ENCODE results near the gene OR2T35.
"Not testable (repeated sequence)": the region's sequence is repeated elsewhere in the genome, so short reads cannot be mapped to it uniquely, and the experiment has no call there.

Gene OR2T35
- long read RNA-seq, donor 1 = 0 reads
- long read RNA-seq, donor 2 = 0 reads
- long read RNA-seq, donor 3 = 0 reads
- long read RNA-seq, donor 4 = 0 reads
- long read RNA-seq, donor 5 = 0 reads
- long read RNA-seq, donor 6 = 0 reads
- long read RNA-seq, donor 7 = 0 reads
- long read RNA-seq, donor 8 = 0 reads

GRCh38 chr1:248645178-248645577, at the start of gene OR2T35:
Gene OR2T35 (minus strand): TSS chr1:248645278. CDS start chr1:248639258, 6,020 bp downstream.
- DNase-seq = not testable (repeated sequence)

GRCh38 chr1:248691567-248692155, 46.6 kb upstream of the OR2T35 start:
- DNase-seq = no peak

DNA sequence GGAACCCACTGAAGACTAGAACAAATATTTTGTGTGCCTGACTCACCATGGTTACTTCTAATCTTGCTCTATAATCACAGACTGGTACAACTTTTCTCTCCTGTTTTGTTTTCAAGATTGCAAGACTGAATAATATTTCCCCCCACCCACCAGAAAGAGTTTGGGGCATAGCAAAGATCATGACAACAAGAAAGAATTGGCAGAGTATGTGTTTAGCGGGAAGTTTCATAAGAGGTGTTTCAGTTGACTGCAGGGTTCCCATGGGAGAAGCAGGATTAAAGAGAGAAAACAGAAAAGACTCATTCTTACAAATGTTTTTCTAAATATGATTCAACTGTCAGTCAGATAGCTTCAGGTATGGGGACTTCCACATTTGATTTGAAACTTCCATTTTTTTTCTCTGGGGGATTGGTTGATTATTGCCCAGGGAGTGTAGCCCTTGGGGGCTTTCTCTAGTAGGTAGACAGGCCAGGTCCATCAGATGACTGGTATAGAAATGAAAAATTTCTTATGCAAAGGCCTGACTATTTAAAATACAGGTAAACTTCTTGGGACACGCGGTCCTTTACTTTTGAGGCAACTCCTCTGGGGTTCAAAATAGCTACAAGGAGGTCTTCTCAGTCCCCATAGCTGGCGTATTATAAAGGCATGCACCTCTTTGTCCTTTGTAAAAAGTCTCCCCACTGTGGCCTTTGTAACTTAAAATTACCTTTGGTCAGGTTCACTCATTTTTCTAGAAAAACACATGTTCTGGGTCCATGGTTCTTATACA, 43.6 kb upstream of the OR2T35 start:
- no peak for DNase-seq

GRCh38 chr1:248686815-248687214, 41.7 kb upstream of the OR2T35 start:
- no peak for DNase-seq

- DNase-seq = no peak
Observed at GRCh38 chr1:248681651-248682050, 36.6 kb upstream of the OR2T35 start.

GRCh38 chr1:248670003-248670402, 24.9 kb upstream of the OR2T35 start:
- no peak for DNase-seq

GRCh38 chr1:248663453-248664328, 18.6 kb upstream of the OR2T35 start:
- not testable (repeated sequence) for DNase-seq

GRCh38 chr1:248656797-248657196, 11.7 kb upstream of the OR2T35 start:
- not testable (repeated sequence) for DNase-seq

DNA sequence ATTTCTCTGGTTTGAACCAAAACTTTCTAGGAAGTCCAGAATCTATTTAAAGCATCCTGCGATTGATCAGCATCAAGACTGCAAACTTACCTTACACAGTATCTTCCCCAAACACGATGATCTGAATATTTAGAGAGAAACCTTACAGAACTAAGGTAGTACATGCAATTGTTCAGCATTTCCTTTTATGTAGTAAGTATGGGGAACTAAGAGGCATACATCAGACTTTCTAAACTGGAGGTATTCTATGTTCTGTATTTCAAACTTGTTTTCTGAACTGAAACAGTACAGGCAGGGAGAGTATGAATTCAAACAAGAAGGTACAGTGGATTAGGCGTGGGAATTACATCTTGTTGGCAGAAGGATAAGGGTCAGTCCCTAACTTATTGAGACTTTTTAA, 10.3 kb upstream of the OR2T35 start, which contains the start of gene OR2T27:
OR2T27 (minus strand) TSS at position 175 of the 400 bp plus-strand sequence. CDS start 4,644 bp downstream, outside the sequence.
- not testable (repeated sequence) for DNase-seq

GRCh38 chr1:248648770-248649536, 3.9 kb upstream of the OR2T35 start:
- not testable (repeated sequence) for DNase-seq

DNA sequence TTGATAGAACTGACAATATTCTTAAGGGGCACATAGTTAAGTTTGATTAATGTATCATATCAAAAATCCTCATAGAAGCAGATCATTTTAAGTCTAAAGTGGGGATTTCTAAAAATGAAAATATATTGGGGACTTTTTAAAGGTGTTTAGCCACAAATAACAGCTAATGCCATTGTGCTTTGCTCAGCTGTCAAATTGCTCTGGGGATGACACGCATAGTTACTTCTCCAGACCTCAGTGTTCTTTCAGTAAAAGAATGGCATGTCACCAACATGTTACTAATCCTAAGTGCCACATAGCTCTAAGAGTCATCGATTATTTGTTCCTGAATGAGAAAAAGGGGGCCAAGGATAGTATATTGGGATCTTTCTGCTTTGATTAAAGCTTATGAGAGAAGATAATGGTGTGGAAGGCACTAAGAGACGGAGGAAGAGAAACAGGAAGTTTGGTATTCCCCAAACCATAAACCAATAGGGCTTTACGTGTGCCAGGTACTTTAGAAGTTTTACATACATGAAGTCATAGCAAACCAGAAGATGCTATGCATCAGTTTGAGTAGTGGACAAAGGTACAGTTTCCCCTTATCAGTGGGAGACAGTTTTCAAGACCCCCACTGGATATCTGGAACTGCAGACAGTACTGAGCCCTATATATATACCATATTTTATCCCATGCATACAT, 2.0 kb downstream of the OR2T35 start:
- DNase-seq = not testable (repeated sequence)

GRCh38 chr1:248641583-248641982, 3.5 kb downstream of the OR2T35 start:
- DNase-seq = not testable (repeated sequence)

GRCh38 chr1:248640906-248641305, 4.2 kb downstream of the OR2T35 start:
- not testable (repeated sequence) for DNase-seq

DNA sequence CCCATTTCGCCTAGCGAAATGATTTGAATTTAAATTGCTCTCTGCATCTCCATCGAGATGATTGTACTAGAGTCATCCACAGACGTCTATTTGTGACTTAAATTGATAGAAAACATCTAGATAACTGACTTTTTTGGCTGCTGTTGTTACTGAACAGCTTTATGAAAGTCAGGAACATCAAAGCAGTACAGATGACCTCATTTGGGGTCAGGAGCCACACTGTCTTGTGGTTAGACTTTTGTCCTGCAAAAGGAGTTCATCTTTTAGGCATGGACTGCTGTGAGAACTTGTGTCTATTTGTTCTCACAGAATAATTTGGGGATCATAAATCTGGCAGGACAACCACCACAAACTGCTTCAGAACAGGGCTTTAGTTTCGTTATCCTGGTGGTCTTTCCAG, 5.4 kb downstream of the OR2T35 start:
- DNase-seq = not testable (repeated sequence)

GRCh38 chr1:248636612-248637011, 8.5 kb downstream of the OR2T35 start:
- DNase-seq = not testable (repeated sequence)

GRCh38 chr1:248634991-248635390, 10.1 kb downstream of the OR2T35 start, which contains the start of gene OR2T11:
Gene OR2T11 (minus strand): TSS chr1:248635091. CDS start chr1:248627128, 7,963 bp downstream.
- not testable (repeated sequence) for DNase-seq

DNA sequence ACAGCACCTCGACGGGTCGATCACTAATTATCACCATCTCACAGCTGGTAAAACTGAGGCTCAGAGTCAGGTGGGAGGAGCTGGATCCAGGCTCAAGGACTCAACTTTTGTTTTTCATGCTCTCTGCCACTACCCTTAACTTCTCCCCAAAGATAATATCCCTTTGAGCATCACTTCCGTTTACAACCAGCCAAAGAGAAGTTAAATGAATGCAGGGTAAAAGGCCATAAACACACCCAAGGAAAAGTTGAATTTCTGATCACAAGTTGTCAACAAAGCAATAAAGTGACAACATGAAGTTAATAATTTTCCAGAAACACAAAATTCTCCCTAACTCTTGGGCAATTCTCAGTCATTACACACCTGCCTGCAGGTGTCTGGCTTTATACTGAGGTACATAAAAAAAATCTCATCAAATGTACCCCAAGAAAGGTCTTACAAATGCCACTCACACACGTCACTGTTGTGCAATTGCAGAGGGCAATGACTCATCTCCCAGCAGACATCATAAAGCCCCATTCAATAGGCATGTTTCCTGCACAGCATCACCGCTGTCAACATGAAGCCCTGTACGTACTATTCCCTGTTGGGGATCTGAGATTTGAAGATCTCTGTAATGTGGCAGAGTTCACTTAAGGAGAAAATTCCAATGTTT, 13.6 kb downstream of the OR2T35 start:
- DNase-seq = no peak

DNA sequence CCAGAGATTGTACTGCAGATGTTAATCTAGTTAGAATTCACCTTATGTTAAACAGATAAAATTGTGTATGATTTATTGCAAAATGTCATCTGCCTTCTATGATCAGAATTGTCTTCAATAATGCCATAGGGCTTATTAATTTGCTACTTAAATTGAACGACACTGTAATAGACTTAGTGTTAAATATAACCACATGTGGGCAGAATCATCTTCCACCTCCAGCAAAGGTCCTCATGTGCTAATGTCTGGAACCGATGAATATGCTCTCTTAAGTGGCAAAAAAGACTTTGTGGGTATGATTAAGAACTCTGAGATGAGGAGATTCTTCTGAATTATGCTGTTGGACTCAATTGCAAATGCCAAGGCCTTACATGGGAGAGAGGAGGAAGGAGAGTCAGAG, 14.5 kb downstream of the OR2T35 start:
- no peak for DNase-seq

DNA sequence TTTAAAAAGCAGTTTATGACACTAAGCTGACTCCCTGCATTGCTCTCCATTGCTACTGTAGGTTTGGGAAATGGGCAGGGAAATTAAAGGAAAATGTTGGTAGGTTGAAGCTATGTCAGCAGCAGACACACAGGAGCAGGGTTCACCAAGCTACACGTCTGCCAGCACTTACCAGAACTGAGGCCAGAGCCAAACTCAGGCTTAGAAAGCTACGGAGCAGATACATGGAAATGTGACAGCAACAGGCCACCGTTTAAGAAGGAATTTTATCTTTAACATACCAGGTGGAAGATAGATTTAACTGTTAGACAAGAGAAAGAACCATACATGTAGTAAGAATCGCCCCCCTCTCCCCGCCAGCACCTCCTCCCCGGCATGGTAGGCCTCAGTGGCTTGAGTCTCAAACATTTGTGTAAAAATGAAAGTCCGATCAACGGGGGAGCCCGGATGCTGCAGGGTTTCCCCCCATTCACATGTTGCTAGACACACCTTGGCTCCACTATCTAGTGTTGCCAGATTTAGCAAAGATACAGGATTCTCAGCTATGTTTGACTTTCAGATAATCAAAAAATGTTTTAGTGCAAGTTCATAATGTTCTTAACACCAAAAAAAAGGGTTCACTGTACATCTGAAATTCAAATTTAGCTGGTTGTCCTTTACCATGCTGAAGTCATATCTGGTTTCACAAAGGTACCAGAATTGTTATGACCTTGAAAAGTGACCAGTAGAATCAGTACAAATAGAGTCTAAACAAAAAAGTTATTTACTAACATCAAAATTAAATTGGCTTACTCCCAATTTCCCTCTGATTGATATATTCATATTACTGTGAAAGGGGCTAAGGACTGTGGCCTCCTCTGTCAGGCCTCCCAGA, 16.9 kb downstream of the OR2T35 start:
- DNase-seq = no peak

All from right kidney (tissue), 9 donors.